ENCODE data around the gene KRTAP22-1. TPM values are rescaled to one million over a fixed set of nuclear protein-coding genes. Genes with fewer than 3 reads are reported as not detected.

KRTAP22-1 gene
- total and polyA plus RNA-seq, 2 of the 4 experiments (the other 2 are of a cell fraction) = not detected

DNA sequence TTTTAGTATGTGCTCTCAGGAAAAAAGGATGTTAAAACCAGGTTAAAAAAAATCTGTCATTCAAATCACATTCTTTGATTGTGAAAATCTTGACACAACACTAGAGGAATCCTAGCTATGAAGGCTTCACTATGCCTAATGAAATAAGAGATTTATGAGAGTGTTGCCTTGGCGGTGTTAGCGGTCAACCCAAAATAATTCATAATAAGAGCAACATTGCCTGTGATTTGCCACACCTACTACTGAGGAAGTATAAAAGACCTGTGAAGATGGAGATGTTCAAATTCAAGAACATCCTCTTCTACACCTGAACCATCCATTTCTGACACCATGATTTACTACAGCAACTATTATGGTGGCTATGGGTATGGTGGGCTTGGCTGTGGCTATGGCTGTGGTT, 15.2 kb downstream of the KRTAP22-1 start, which contains the start of gene KRTAP20-1:
KRTAP20-1 (plus strand) TSS at position 301 of the 400 bp plus-strand sequence; CDS start at position 331, 30 bp downstream.
- no CpG with 5 or more reads among the region's 2 CpGs for WGBS, 2 experiments (ENCODE audit: extremely low coverage in 2 of 2, insufficient read length in 1 of 2)

More for the DNA sequence above, 15.2 kb downstream of the KRTAP22-1 start, which contains the start of gene KRTAP20-1:
- no peak within 1 kb of the TSS for H3K14ac ChIP-seq (replicated peaks; ENCODE audit: low read depth, low read length)
- H2AK9ac ChIP-seq (replicated peaks; ENCODE audit: low read depth, low read length, poor library complexity) = no peak within 1 kb of the TSS
- H3K18ac ChIP-seq (ENCODE audit: low read depth, low read length) = no peak within 1 kb of the TSS
- no peak within 1 kb of the TSS for H3K4me2 ChIP-seq (ENCODE audit: low read depth, low read length)
- ChIA-PET POLR2A (ENCODE audit: unreplicated experiment) (no interaction called here), CTCF (no interaction called here)
- H3K27ac ChIP-seq (ENCODE audit: insufficient read depth, low read length) = no peak within 1 kb of the TSS
- no peak within 1 kb of the TSS for H3K4me3 ChIP-seq (ENCODE audit: insufficient read depth, low read depth, low read length)
- H3K4ac ChIP-seq (ENCODE audit: low read depth, low read length) = no peak within 1 kb of the TSS
- no peak within 1 kb of the TSS for H4K91ac ChIP-seq (ENCODE audit: insufficient read depth, low read depth, low read length)
- H3K27me3 ChIP-seq (ENCODE audit: control insufficient read depth, insufficient read depth, low read length) = no peaks in the 10 kb centered on the region
- H4K20me1 ChIP-seq (ENCODE audit: insufficient read depth, low read length) = no peaks in the 10 kb centered on the region
- no peak within 1 kb of the TSS for H2BK120ac ChIP-seq (ENCODE audit: low read depth, low read length)
- no peak within 1 kb of the TSS for H3K56ac ChIP-seq (ENCODE audit: extremely low read depth, insufficient read depth, low read length)
- H4K8ac ChIP-seq (ENCODE audit: low read depth in 2 of 2, low read length in 2 of 2) = no peak within 1 kb of the TSS
- H3K79me1 ChIP-seq (ENCODE audit: low read depth in 1 of 2, low read length in 2 of 2) = no peaks in the 10 kb centered on the region
- no peak within 1 kb of the TSS for H3K9ac ChIP-seq (ENCODE audit: low read depth, low read length)
- dilution Hi-C loops (cut with HindIII; ENCODE audit: low sequenced_read_pairs, unreplicated experiment) (no loop called here), intact Hi-C loops (cut with micrococcal nuclease) (no loop called here), in situ Hi-C loops (cut with MboI; ENCODE audit: low sequenced_read_pairs) (no loop called here)
- TF ChIP-seq NFE2L2 (IDR thresholded peaks at IDR 0.05; ENCODE audit: low read depth, low read length) = no peak
- TF ChIP-seq MAZ (IDR thresholded peaks at IDR 0.05; ENCODE audit: borderline replicate concordance, low read depth, low read length) = no peak
- no peak for TF ChIP-seq USF2 (IDR thresholded peaks at IDR 0.05; ENCODE audit: low read depth, low read length)
- TF ChIP-seq FOS (IDR thresholded peaks at IDR 0.05; ENCODE audit: low read depth, low read length) = no peak
- no peak for TF ChIP-seq RAD21 (IDR thresholded peaks at IDR 0.05; ENCODE audit: low read length)
- TF ChIP-seq BHLHE40 (IDR thresholded peaks at IDR 0.05; ENCODE audit: low read depth, low read length) = no peak
- no peak for TF ChIP-seq RCOR1 (IDR thresholded peaks at IDR 0.05; ENCODE audit: insufficient replicate concordance, low read length)
- TF ChIP-seq CTCF (conservative IDR thresholded peaks at IDR 0.05; ENCODE audit: low read depth, low read length) = no peak
- TF ChIP-seq ELK1 (IDR thresholded peaks at IDR 0.05; ENCODE audit: borderline replicate concordance, low read depth, low read length) = no peak
- no peak for TF ChIP-seq CEBPB (IDR thresholded peaks at IDR 0.05; ENCODE audit: low read depth, low read length)
- TF ChIP-seq SMC3 (IDR thresholded peaks at IDR 0.05; ENCODE audit: low read depth, low read length) = no peak
- TF ChIP-seq MAFK (IDR thresholded peaks at IDR 0.05; ENCODE audit: low read depth, low read length) = no peak
- TF ChIP-seq RFX5 (IDR thresholded peaks at IDR 0.05; ENCODE audit: low read depth, low read length) = no peak
- H3K4me1 ChIP-seq (ENCODE audit: control insufficient read depth, insufficient read depth, low read length) = no peaks in the 10 kb centered on the region
- no TSS peak for BruUV-seq (replicated peaks)
- no peak within 1 kb of the TSS for H2AFZ ChIP-seq (replicated peaks; ENCODE audit: low read length, poor library complexity)
- H3K9me3 ChIP-seq (ENCODE audit: control insufficient read depth, insufficient read depth, low read length) = peaks cover 14% of the 10 kb centered on the region
- no peak within 1 kb of the TSS for H2AK5ac ChIP-seq (ENCODE audit: low read depth, low read length)
- no peaks in the 10 kb centered on the region for H3K36me3 ChIP-seq (ENCODE audit: control insufficient read depth, insufficient read depth, low read length)
- DNase-seq (no peak), ATAC-seq (ENCODE audit: low read depth) (no peak)
- H2BK20ac ChIP-seq (ENCODE audit: low read depth, low read length) = no peak within 1 kb of the TSS
- no peak within 1 kb of the TSS for H2BK5ac ChIP-seq (ENCODE audit: low read depth, low read length, poor library complexity, severe bottlenecking)
- no peak within 1 kb of the TSS for H2BK15ac ChIP-seq (ENCODE audit: low read depth, low read length)
- no peaks in the 10 kb centered on the region for H3K9me1 ChIP-seq (ENCODE audit: insufficient read depth, low read length)
- H4K5ac ChIP-seq (ENCODE audit: low read depth, low read length) = no peak within 1 kb of the TSS
- H3K23ac ChIP-seq (ENCODE audit: low read depth, low read length) = no peak within 1 kb of the TSS

Data from IMR-90 (cell line).